DND-41 (cell line): Measurements from ENCODE around the gene NFKB1.

Source experiments
- ATAC-seq: fragments of 200-7000 bp; cut with Tn5 transposase; 3 replicates; pipeline ENCODE4 v1.9.1; 2021; ENCODE audit warnings: low read depth; ENCODE audit not compliant: insufficient read depth
- DNase-seq: peaks from one replicate; pipeline ENCODE4 v3.0.0-alpha.2; 2020
- H2AFZ ChIP-seq: 2 replicates; pipeline ENCODE4 v1.6.0; 2012; ENCODE audit warnings: low read depth, low read length
- H3K27ac ChIP-seq: 2 replicates; pipeline ENCODE4 v1.5.1; 2012; ENCODE audit warnings: low read length, inconsistent platforms
- H3K27me3 ChIP-seq: fragments of 200-600 bp; sonication (generic); 2 replicates; pipeline ENCODE4 v1.6.0; 2012; ENCODE audit warnings: low read length, mild to moderate bottlenecking, inconsistent platforms; ENCODE audit not compliant: insufficient read depth, poor library complexity
- H3K36me3 ChIP-seq: 2 replicates; pipeline ENCODE4 v1.5.1; 2012; ENCODE audit warnings: low read length, inconsistent platforms; ENCODE audit not compliant: insufficient read depth
- H3K4me1 ChIP-seq: 2 replicates; pipeline ENCODE4 v1.5.1; 2012; ENCODE audit warnings: mild to moderate bottlenecking, low read length; ENCODE audit not compliant: insufficient read depth
- H3K4me2 ChIP-seq: 2 replicates; pipeline ENCODE4 v1.6.0; 2012; ENCODE audit warnings: mild to moderate bottlenecking, moderate library complexity, low read length, inconsistent platforms; ENCODE audit not compliant: insufficient read depth
- H3K4me3 ChIP-seq, 2 experiments: fragments of 200-600 bp in 1 of 2; shearing (Covaris generic) in 1 of 2; 2 replicates each; pipeline ENCODE4 v1.5.1; 2012 to 2016; ENCODE audit warnings: inconsistent platforms in 2 of 2, low read length in 2 of 2, mild to moderate bottlenecking in 2 of 2, low read depth in 1 of 2, moderate library complexity in 1 of 2
- H3K79me2 ChIP-seq: 2 replicates; pipeline ENCODE4 v1.6.0; 2012; ENCODE audit warnings: low read length, inconsistent platforms; ENCODE audit not compliant: insufficient read depth
- H3K9ac ChIP-seq: 2 replicates; pipeline ENCODE4 v1.6.0; 2012; ENCODE audit warnings: low read depth, mild to moderate bottlenecking, inconsistent platforms, low read length, moderate library complexity
- H3K9me3 ChIP-seq: 2 replicates; pipeline ENCODE4 v1.5.1; 2012; ENCODE audit warnings: low read length, moderate library complexity, mild to moderate bottlenecking, inconsistent platforms; ENCODE audit not compliant: insufficient read depth, severe bottlenecking
- H4K20me1 ChIP-seq: 2 replicates; pipeline ENCODE4 v1.6.0; 2012; ENCODE audit warnings: low read length; ENCODE audit not compliant: insufficient read depth
- CTCF ChIP-seq: IDR thresholded peaks from 2 replicates; pipeline ENCODE4 v1.5.1; 2012; ENCODE audit warnings: borderline replicate concordance, low read length, moderate library complexity, mild to moderate bottlenecking; ENCODE audit not compliant: poor library complexity, severe bottlenecking; ENCODE audit errors: extremely low read depth
- EZH2 ChIP-seq: IDR thresholded peaks from 3 replicates; pipeline ENCODE4 v1.6.1; 2012; ENCODE audit warnings: borderline replicate concordance, low read depth, mild to moderate bottlenecking, moderate library complexity, low read length, inconsistent platforms; ENCODE audit not compliant: severe bottlenecking

The NFKB1 gene

GRCh38 chr4:102517753-102518152 lies 16.6 kb downstream of the NFKB1 start:
- H3K79me2 ChIP-seq = peaks cover 53% of the 10 kb centered on the region
- H3K27ac ChIP-seq = no peak overlapping the region
- no peak overlapping the region for H3K4me2 ChIP-seq

DNA sequence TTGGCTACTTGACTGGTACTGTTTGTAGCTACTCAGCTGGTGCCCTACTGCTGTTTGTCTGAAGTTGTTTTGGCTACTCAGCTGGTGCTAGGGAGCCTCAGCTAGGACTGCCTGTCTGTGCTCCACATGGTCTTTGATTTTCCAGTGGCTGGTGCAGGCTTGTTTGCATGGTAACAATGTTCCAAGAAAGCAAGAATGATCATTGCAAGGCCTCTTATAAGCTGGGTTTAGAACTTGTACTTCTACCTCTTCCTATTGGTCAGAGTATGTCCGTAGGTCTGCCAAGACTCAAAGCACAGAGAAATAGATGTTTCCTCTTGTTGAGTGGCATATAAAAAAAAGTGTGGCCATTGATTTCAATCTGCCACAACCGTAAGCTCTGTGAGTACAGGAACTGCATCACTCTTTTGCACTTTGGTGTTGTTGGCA lies 17.6 kb downstream of the NFKB1 start:
- no peak overlapping the region for H2AFZ ChIP-seq
- H3K27me3 ChIP-seq = no peaks in the 10 kb centered on the region
- H3K27ac ChIP-seq = no peak overlapping the region
- TF ChIP-seq CTCF (no peak), EZH2 (no peak)
- H3K79me2 ChIP-seq = peaks cover 61% of the 10 kb centered on the region
- peaks cover 11% of the 10 kb centered on the region; the same call in 1 of the 2 replicates for H4K20me1 ChIP-seq
- no peak overlapping the region for H3K9ac ChIP-seq
- H3K9me3 ChIP-seq = no peaks in the 10 kb centered on the region
- no peak overlapping the region for H3K4me2 ChIP-seq
- ATAC-seq = no peak
- no peak for DNase-seq
- peaks cover 3% of the 10 kb centered on the region; the same call in 1 of the 2 replicates for H3K36me3 ChIP-seq
- H3K4me1 ChIP-seq = no peaks in the 10 kb centered on the region
- no peak overlapping the region for H3K4me3 ChIP-seq

More at GRCh38 chr4:102517753-102518152, 16.6 kb downstream of the NFKB1 start:
- Histone ChIP-seq H3K9ac (no peak overlapping the region), H3K4me1 (no peaks in the 10 kb centered on the region), H3K9me3 (no peaks in the 10 kb centered on the region), H4K20me1 (peaks cover 11% of the 10 kb centered on the region; the same call in 1 of the 2 replicates), H3K36me3 (peaks cover 3% of the 10 kb centered on the region; the same call in 1 of the 2 replicates), H2AFZ (no peak overlapping the region), H3K27me3 (no peaks in the 10 kb centered on the region), H3K4me3 (no peak overlapping the region)
- DNase-seq (no peak), ATAC-seq (no peak)
- no peak for TF ChIP-seq EZH2
- TF ChIP-seq CTCF = no peak

DNA sequence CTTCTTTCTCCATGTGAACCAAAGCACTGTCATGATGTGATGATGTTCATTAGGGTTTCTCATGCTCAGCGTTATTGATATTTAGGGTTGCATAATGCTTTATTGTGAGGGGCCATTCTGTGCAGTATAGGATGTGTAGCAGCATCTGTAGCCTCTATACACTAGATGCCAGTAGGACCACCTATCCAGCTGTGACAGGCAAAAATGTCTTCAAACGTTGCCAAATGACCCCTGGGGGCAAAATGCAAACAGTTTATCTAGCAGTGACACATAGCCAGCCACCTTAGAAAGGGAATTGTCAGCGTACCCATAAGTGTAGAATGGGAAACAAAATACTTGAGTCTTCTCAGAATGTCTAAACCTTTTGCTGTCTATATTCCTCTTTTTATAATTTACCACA lies 18.8 kb downstream of the NFKB1 start:
- ATAC-seq = no peak
- DNase-seq = no peak
- Histone ChIP-seq H2AFZ (no peak overlapping the region), H3K36me3 (peaks cover 3% of the 10 kb centered on the region; the same call in 1 of the 2 replicates), H3K27ac (no peak overlapping the region), H3K9ac (no peak overlapping the region), H3K4me3 (no peak overlapping the region), H3K79me2 (peaks cover 63% of the 10 kb centered on the region), H3K27me3 (no peaks in the 10 kb centered on the region), H3K9me3 (no peaks in the 10 kb centered on the region), H4K20me1 (peaks cover 15% of the 10 kb centered on the region; the same call in 1 of the 2 replicates), H3K4me1 (no peaks in the 10 kb centered on the region), H3K4me2 (no peak overlapping the region)
- TF ChIP-seq CTCF = no peak
- no peak for TF ChIP-seq EZH2
